Measurements from ENCODE around the gene IL34. TPM values are rescaled to one million over a fixed set of nuclear protein-coding genes. Genes with fewer than 3 reads are reported as not detected.
A peak's percentile ranks its signal among the peaks of the same experiment; 100 is the strongest.

IL34 gene
- total and polyA plus RNA-seq, 8 donors: 0.45 to 5.9 (median 1.8) TPM; not detected in 2

DNA sequence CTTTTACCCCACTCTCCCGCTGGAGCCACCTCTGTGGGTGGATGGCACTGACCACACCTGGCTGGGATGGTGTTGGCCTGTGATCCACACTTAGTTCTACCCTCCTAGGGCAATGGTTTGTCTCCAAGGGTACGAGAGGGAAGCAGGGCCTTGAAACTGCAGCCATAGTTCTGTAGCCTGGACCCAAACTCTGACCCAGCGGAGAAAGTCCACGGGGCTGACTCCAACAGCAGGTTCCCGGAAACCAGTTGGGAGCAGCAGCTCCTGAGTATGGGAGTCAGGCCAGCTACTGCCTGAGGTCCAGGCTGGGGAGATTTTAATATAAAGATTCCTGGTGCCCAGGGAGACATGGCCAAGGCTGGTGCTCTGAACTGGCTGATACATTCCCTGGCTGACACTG, 63.1 kb downstream of the IL34 start:
- no peaks in the 10 kb centered on the region for H3K9me3 ChIP-seq
- H3K36me3 ChIP-seq: peaks cover 0 to 14% (median 7%) of the 10 kb centered on the region in 4 donors
- no peaks in the 10 kb centered on the region for H3K27me3 ChIP-seq
- WGBS, 5 donors: 70 to 92% (median 89%) methylated on average over 3 to 5 of the region's 5 CpGs
- intact Hi-C loops (cut with DNase I; ENCODE audit: low total_unique reads): no loop called here
- no peak for DNase-seq
- peaks cover 16 to 86% (median 48%) of the 10 kb centered on the region in 4 donors for H3K4me1 ChIP-seq
- no peak overlapping the region for H3K4me3 ChIP-seq
- H3K27ac ChIP-seq: peak overlapping the region in 3 of 5 donors; percentile 43 to 95 (median 85)
- TF ChIP-seq POLR2AphosphoS5 (IDR thresholded peaks at IDR 0.05): no peak

DNA sequence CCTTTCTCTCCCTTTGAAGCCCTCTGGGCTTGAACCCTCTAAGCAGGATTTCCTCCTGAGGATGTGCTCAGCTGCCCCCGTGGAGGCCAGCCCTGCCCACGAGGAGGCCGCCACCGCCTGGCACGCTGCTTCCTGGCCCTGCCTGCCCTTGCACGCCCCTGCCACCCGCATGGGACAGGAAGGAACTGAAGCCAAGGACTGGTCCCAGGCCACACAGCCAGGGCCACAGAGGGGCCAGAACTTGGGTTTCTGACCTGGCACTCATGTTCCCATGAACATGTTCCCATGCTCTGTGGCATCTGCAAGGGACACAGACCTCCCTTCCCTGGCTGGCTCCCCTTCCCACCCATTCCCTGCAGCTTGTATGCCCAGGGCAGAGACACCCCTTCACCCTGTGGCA, 63.6 kb downstream of the IL34 start:
- intact Hi-C loops (cut with DNase I; ENCODE audit: low total_unique reads): no loop called here
- no peak for DNase-seq
- H3K4me3 ChIP-seq: no peak overlapping the region
- 24 to 50% (median 48%) methylated on average over 6 to 7 of the region's 7 CpGs for WGBS, 5 donors
- TF ChIP-seq POLR2A (IDR thresholded peaks at IDR 0.05) (no peak), POLR2AphosphoS5 (IDR thresholded peaks at IDR 0.05) (no peak), EP300 (IDR thresholded peaks at IDR 0.05) (no peak), CTCF (IDR thresholded peaks at IDR 0.05) (no peak)
- H3K4me1 ChIP-seq: peaks cover 16 to 86% (median 49%) of the 10 kb centered on the region in 4 donors
- peaks cover 0 to 14% (median 7%) of the 10 kb centered on the region in 4 donors for H3K36me3 ChIP-seq
- peak overlapping the region in 2 of 5 donors; percentile 85 to 95 for H3K27ac ChIP-seq
- H3K27me3 ChIP-seq: no peaks in the 10 kb centered on the region
- H3K9me3 ChIP-seq: no peaks in the 10 kb centered on the region

Other genes starting within 250 kb of the IL34 start
- 10 to 100 TPM in 4 of 5 donors, 1 to 10 TPM in 1; 7.7 to 51.3 (median 17.4) TPM for gene ST3GAL2, start 207.5 kb upstream of the IL34 start, total RNA-seq
- gene ST3GAL2, start 207.5 kb upstream of the IL34 start, polyA plus RNA-seq: 1 to 10 TPM; 2.6 to 5.9 (median 3.2) TPM
- 10 to 100 TPM in 4 of 5 donors, 1 to 10 TPM in 1; 5.8 to 92.7 (median 43.3) TPM for gene FCSK, start 192.0 kb upstream of the IL34 start, total RNA-seq
- gene FCSK, start 192.0 kb upstream of the IL34 start, polyA plus RNA-seq: 10 to 100 TPM in 1 of 3 donors, 1 to 10 TPM in 2; 7.7 to 11.8 (median 9.8) TPM
- gene COG4, start 123.0 kb upstream of the IL34 start, total RNA-seq: 100 to 1,000 TPM in 1 of 5 donors, 10 to 100 TPM in 4; 10.7 to 127 (median 86.9) TPM
- gene COG4, start 123.0 kb upstream of the IL34 start, polyA plus RNA-seq: 10 to 100 TPM; 26.6 to 44.6 (median 30.3) TPM
- gene SF3B3, start 122.7 kb upstream of the IL34 start, total RNA-seq: 100 to 1,000 TPM in 3 of 5 donors, 10 to 100 TPM in 2; 59.1 to 141 (median 106) TPM
- 10 to 100 TPM; 30.8 to 82.4 (median 39.4) TPM for gene SF3B3, start 122.7 kb upstream of the IL34 start, polyA plus RNA-seq
- gene MTSS2, start 39.5 kb downstream of the IL34 start, total RNA-seq: 10 to 100 TPM in 4 of 5 donors, 1 to 10 TPM in 1; 5.8 to 50.7 (median 17.4) TPM
- 10 to 100 TPM; 19.7 to 42.2 (median 33.0) TPM for gene MTSS2, start 39.5 kb downstream of the IL34 start, polyA plus RNA-seq
- 10 to 100 TPM; 14.9 to 90.6 (median 54.2) TPM for gene VAC14, start 154.6 kb downstream of the IL34 start, total RNA-seq
- gene VAC14, start 154.6 kb downstream of the IL34 start, polyA plus RNA-seq: 10 to 100 TPM; 22.3 to 33.1 (median 32.1) TPM